Memory B cell (primary cell): ENCODE measurements around the gene NBEAL2.

Experiments used
- ATAC-seq: fragments of 150-1000 bp; cut with Tn5 transposase; 2 replicates; pipeline ENCODE4 v1.10.0; 2021; ENCODE audit warnings: low read depth, mild to moderate bottlenecking, moderate library complexity
- DNase-seq, 2 donors: peaks; one replicate each; pipeline ENCODE4 v3.0.0; 2022; ENCODE audit warnings: low spot score in 2 of 2
- H3K27ac Mint-ChIP-seq: one replicate; pipeline ENCODE4 v1.8.0; 2022; ENCODE audit warnings: mild to moderate bottlenecking, moderate library complexity, mixed read lengths
- H3K27me3 Mint-ChIP-seq: one replicate; pipeline ENCODE4 v1.8.0; 2022; ENCODE audit warnings: mixed read lengths
- H3K36me3 Mint-ChIP-seq: one replicate; pipeline ENCODE4 v1.8.0; 2022; ENCODE audit warnings: mild to moderate bottlenecking, mixed read lengths
- H3K4me1 Mint-ChIP-seq: one replicate; pipeline ENCODE4 v1.8.0; 2022; ENCODE audit warnings: mixed read lengths
- H3K4me3 Mint-ChIP-seq: one replicate; pipeline ENCODE4 v1.8.0; 2022; ENCODE audit warnings: mild to moderate bottlenecking, moderate library complexity, mixed read lengths
- H3K9me3 Mint-ChIP-seq: one replicate; pipeline ENCODE4 v1.8.0; 2022; ENCODE audit warnings: mixed read lengths

The NBEAL2 gene

GRCh38 chr3:47047673-47048072 lies 68.2 kb downstream of the NBEAL2 start:
- ATAC-seq (no peak), DNase-seq (no peak)
- Mint-ChIP-seq H3K4me1 (peaks cover 7% of the 10 kb centered on the region), H3K27me3 (no peaks in the 10 kb centered on the region), H3K9me3 (no peaks in the 10 kb centered on the region), H3K4me3 (no peak overlapping the region), H3K36me3 (peaks cover 7% of the 10 kb centered on the region), H3K27ac (peak overlapping the region; percentile 0)

- H3K36me3 Mint-ChIP-seq, result peaks cover 17% of the 10 kb centered on the region
- H3K27me3 Mint-ChIP-seq, result no peaks in the 10 kb centered on the region
- no peaks in the 10 kb centered on the region for H3K9me3 Mint-ChIP-seq
- no peak overlapping the region for H3K4me3 Mint-ChIP-seq
- no peak overlapping the region for H3K27ac Mint-ChIP-seq
- ATAC-seq (no peak), DNase-seq (no peak)
- peaks cover 13% of the 10 kb centered on the region for H3K4me1 Mint-ChIP-seq
Observed at GRCh38 chr3:47054412-47054811, 74.9 kb downstream of the NBEAL2 start.

GRCh38 chr3:47056705-47057104 lies 77.2 kb downstream of the NBEAL2 start:
- DNase-seq (no peak), ATAC-seq (no peak)
- no peaks in the 10 kb centered on the region for H3K9me3 Mint-ChIP-seq
- no peaks in the 10 kb centered on the region for H3K27me3 Mint-ChIP-seq
- H3K27ac Mint-ChIP-seq, result peak overlapping the region; percentile 54
- H3K4me1 Mint-ChIP-seq, result peaks cover 15% of the 10 kb centered on the region
- no peak overlapping the region for H3K4me3 Mint-ChIP-seq
- peaks cover 24% of the 10 kb centered on the region for H3K36me3 Mint-ChIP-seq

- Mint-ChIP-seq H3K36me3 (peaks cover 28% of the 10 kb centered on the region), H3K4me3 (no peak overlapping the region), H3K4me1 (peaks cover 15% of the 10 kb centered on the region), H3K9me3 (no peaks in the 10 kb centered on the region), H3K27ac (peak overlapping the region; percentile 54), H3K27me3 (no peaks in the 10 kb centered on the region)
- DNase-seq, result no peak
- ATAC-seq, result no peak
Observed at GRCh38 chr3:47057212-47057671, 77.8 kb downstream of the NBEAL2 start.
